IPS-20b (cell line): Measurements from ENCODE around the gene SNRPA.

Experiments
- H3K27ac ChIP-seq: one replicate; pipeline ENCODE4 v1.5.1; 2013; ENCODE audit warnings: low read length
- H3K27me3 ChIP-seq: 2 replicates; pipeline ENCODE4 v1.6.1; 2013; ENCODE audit warnings: mild to moderate bottlenecking, low read length, inconsistent platforms; ENCODE audit not compliant: insufficient read depth
- H3K36me3 ChIP-seq: 2 replicates; pipeline ENCODE4 v1.6.1; 2013; ENCODE audit warnings: low read depth, mild to moderate bottlenecking, inconsistent platforms, low read length, moderate library complexity; ENCODE audit not compliant: insufficient read depth
- H3K4me1 ChIP-seq: 2 replicates; pipeline ENCODE4 v1.6.1; 2013; ENCODE audit warnings: mild to moderate bottlenecking, control low read depth, inconsistent platforms, low read length, moderate library complexity; ENCODE audit not compliant: insufficient read depth
- H3K4me3 ChIP-seq: 2 replicates; pipeline ENCODE4 v1.5.1; 2013; ENCODE audit warnings: mild to moderate bottlenecking, low read length, inconsistent platforms
- H3K9ac ChIP-seq: 2 replicates; pipeline ENCODE4 v1.6.1; 2013; ENCODE audit warnings: low read depth, mild to moderate bottlenecking, inconsistent platforms, low read length, moderate library complexity
- H3K9me3 ChIP-seq: 2 replicates; pipeline ENCODE4 v1.6.1; 2013; ENCODE audit warnings: mild to moderate bottlenecking, low read depth, low read length, inconsistent platforms; ENCODE audit not compliant: insufficient read depth

Gene SNRPA

DNA sequence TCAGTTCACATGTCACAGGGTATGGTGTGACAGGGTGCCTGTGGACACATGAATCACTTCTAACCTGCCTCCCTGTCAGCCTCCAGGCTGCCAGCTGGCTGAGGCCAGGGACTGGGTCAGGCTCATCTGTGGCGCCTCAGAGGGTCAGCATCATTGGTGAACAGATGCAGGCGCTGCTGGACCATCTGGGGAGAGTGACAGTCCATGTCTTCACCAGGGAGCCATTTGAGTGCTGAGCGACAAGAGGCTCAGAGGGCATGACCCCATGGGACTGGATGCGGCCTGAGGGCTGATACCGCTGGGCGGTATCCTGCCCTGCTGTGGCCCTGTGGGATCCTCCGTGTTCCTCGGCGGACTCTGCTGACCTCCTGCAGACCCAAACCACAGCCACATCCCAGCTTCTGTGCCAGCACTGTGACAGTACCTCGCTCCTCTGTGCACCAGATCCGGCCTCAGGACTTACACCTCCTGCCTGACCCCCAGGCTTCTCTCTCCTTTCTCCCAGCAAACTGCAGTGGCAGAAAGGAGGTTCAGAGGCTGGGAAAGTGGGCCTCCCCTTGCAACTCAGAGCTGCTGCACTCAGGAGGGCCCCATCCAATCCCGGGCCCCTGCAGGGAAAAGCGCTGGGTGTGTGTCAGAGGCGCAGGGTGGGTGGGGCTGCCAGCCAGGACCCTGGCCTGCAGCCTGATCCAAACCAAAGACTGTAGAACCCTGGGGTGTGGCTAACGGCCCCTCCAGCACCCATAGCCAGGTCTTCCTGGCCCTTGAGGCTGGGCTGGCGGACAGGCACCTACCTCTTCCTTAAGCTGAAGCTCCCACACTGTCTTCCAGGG is 10.9 kb upstream of the SNRPA start:
- Histone ChIP-seq H3K4me1 (no peaks in the 10 kb centered on the region), H3K9me3 (no peaks in the 10 kb centered on the region), H3K27ac (no peak overlapping the region), H3K4me3 (no peak overlapping the region), H3K36me3 (peaks cover 27% of the 10 kb centered on the region), H3K9ac (no peak overlapping the region), H3K27me3 (no peaks in the 10 kb centered on the region)

DNA sequence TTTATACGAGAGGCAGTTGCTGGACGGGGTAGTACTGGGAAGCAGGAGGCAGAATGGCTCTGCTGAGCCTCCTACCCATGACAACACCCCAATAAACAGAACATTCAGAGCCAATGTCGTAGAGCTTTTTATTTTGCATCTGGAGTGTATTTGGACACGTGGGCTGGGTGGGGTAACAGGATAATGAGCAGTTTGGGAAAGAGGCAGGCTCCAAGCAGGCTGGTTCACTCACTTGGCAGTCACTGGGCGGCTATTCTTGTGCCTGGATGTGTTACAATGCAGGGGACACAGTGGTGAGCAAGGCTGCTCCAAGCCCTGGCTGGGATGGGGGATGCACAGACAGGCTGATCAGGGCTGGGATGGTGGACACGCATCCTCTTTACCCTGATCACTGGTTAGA is 10.3 kb upstream of the SNRPA start:
- no peak overlapping the region for H3K4me3 ChIP-seq
- peaks cover 21% of the 10 kb centered on the region for H3K36me3 ChIP-seq
- H3K9ac ChIP-seq, result no peak overlapping the region
- no peaks in the 10 kb centered on the region for H3K4me1 ChIP-seq
- H3K9me3 ChIP-seq, result no peaks in the 10 kb centered on the region
- H3K27me3 ChIP-seq, result no peaks in the 10 kb centered on the region
- no peak overlapping the region for H3K27ac ChIP-seq

- Histone ChIP-seq H3K4me3 (no peak overlapping the region), H3K9ac (no peak overlapping the region; the same call in 1 of the 2 replicates), H3K36me3 (peaks cover 20% of the 10 kb centered on the region), H3K27ac (no peak overlapping the region), H3K27me3 (no peaks in the 10 kb centered on the region), H3K4me1 (no peaks in the 10 kb centered on the region), H3K9me3 (no peaks in the 10 kb centered on the region)
Observed at GRCh38 chr19:40741527-40742390, 9.2 kb upstream of the SNRPA start.

- no peaks in the 10 kb centered on the region for H3K4me1 ChIP-seq
- H3K27me3 ChIP-seq, result no peaks in the 10 kb centered on the region
- no peak overlapping the region for H3K9ac ChIP-seq
- H3K4me3 ChIP-seq, result no peak overlapping the region
- peaks cover 13% of the 10 kb centered on the region for H3K36me3 ChIP-seq
- no peaks in the 10 kb centered on the region for H3K9me3 ChIP-seq
- H3K27ac ChIP-seq, result no peak overlapping the region
Observed at GRCh38 chr19:40742477-40742876, 8.5 kb upstream of the SNRPA start.

GRCh38 chr19:40742886-40743285 is 8.1 kb upstream of the SNRPA start:
- Histone ChIP-seq H3K9me3 (no peaks in the 10 kb centered on the region), H3K27ac (no peak overlapping the region), H3K4me3 (no peak overlapping the region), H3K9ac (no peak overlapping the region), H3K4me1 (no peaks in the 10 kb centered on the region), H3K36me3 (peaks cover 11% of the 10 kb centered on the region; the same call in 1 of the 2 replicates), H3K27me3 (no peaks in the 10 kb centered on the region)

- Histone ChIP-seq H3K36me3 (peaks cover 11% of the 10 kb centered on the region; the same call in 1 of the 2 replicates), H3K27ac (no peak overlapping the region), H3K4me3 (no peak overlapping the region), H3K4me1 (no peaks in the 10 kb centered on the region), H3K9ac (no peak overlapping the region), H3K27me3 (no peaks in the 10 kb centered on the region), H3K9me3 (no peaks in the 10 kb centered on the region)
Observed at GRCh38 chr19:40743926-40744325, 7.1 kb upstream of the SNRPA start.

DNA sequence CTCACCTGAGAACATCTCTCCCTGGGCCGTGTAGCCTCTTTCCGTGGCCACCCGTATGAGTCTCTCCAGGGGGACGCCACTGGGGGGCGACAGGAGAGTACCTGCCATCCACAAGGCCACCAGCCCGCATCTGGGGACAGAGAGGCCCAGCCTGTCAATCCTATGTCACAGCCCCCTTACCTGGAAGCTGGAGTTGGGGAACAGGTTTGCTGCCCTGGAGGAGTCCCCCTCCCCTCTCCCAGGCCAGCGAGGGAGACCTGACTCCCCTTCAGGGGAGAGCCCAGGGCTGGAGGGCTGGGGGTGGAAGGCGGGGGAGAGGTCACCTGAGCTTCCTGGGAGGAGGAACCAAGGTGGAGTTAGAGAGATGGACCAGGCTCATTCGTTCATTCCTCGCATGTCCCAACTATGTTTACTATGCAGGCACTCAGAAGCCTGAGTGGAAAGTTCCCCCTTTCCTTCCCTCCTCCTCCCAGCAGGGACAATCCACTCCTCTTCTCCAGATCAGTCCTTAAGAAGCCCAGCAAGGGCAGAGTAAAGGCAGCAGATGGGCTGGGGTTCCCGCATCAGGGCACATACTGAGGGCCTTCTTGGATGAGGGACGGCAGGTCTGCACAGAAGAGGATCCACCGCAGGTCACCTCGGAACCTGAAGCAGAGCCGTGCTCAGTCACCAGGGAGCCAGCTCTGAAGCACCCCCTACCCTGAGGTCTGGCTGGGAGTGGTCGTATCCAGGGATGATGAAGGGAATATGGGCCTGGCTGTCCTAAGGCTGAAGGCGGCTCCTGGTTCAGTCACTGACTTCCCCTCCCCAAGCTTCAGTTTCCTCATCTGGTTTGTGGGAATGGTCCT is 6.2 kb upstream of the SNRPA start:
- Histone ChIP-seq H3K27me3 (no peaks in the 10 kb centered on the region), H3K9ac (peak overlapping the region; percentile 14; the same call in 1 of the 2 replicates), H3K4me3 (no peak overlapping the region), H3K36me3 (peaks cover 11% of the 10 kb centered on the region; the same call in 1 of the 2 replicates), H3K4me1 (peaks cover 5% of the 10 kb centered on the region; the same call in 1 of the 2 replicates), H3K27ac (no peak overlapping the region), H3K9me3 (no peaks in the 10 kb centered on the region)

- Histone ChIP-seq H3K4me3 (no peak overlapping the region), H3K36me3 (peaks cover 11% of the 10 kb centered on the region; the same call in 1 of the 2 replicates), H3K27ac (no peak overlapping the region), H3K9ac (peak overlapping the region; percentile 14; the same call in 1 of the 2 replicates), H3K4me1 (peaks cover 6% of the 10 kb centered on the region; the same call in 1 of the 2 replicates), H3K9me3 (no peaks in the 10 kb centered on the region), H3K27me3 (no peaks in the 10 kb centered on the region)
Observed at GRCh38 chr19:40745402-40745780, 5.6 kb upstream of the SNRPA start.

- Histone ChIP-seq H3K9ac (no peak overlapping the region), H3K4me3 (no peak overlapping the region), H3K9me3 (no peaks in the 10 kb centered on the region), H3K27me3 (no peaks in the 10 kb centered on the region), H3K27ac (no peak overlapping the region), H3K36me3 (peaks cover 1% of the 10 kb centered on the region; the same call in 1 of the 2 replicates), H3K4me1 (peaks cover 6% of the 10 kb centered on the region; the same call in 1 of the 2 replicates)
Observed at GRCh38 chr19:40747536-40747935, 3.5 kb upstream of the SNRPA start.

GRCh38 chr19:40750058-40750873 is 737 bp upstream of the SNRPA start, which contains the start of gene ACTMAP:
Gene ACTMAP (minus strand): TSS chr19:40750477. CDS start chr19:40749803, 674 bp downstream.
- Histone ChIP-seq H3K36me3 (peaks cover 19% of the 10 kb centered on the region), H3K4me1 (peaks cover 9% of the 10 kb centered on the region; the same call in 1 of the 2 replicates), H3K4me3 (peak within 1 kb of the TSS; percentile 97), H3K9ac (peak within 1 kb of the TSS; percentile 99), H3K9me3 (no peaks in the 10 kb centered on the region), H3K27me3 (no peaks in the 10 kb centered on the region), H3K27ac (peak within 1 kb of the TSS; percentile 95)
